T follicular helper cell (primary cell): ENCODE results near the gene CCDC50.

Experiments
- DNase-seq: peaks from one replicate; pipeline ENCODE4 v3.0.0-alpha.2; 2020; ENCODE audit warnings: low read depth

The CCDC50 gene

GRCh38 chr3:191350396-191351090, 21.3 kb downstream of the CCDC50 start:
- DNase-seq, result no peak

GRCh38 chr3:191352014-191352413, 22.8 kb downstream of the CCDC50 start:
- no peak for DNase-seq

- no peak for DNase-seq
Measured at GRCh38 chr3:191353022-191353777, 24.0 kb downstream of the CCDC50 start.

- no peak for DNase-seq
Measured at GRCh38 chr3:191355406-191355805, 26.2 kb downstream of the CCDC50 start.

- DNase-seq, result no peak
Measured at GRCh38 chr3:191356631-191357439, 27.6 kb downstream of the CCDC50 start.

- no peak for DNase-seq
Measured at GRCh38 chr3:191357909-191358308, 28.7 kb downstream of the CCDC50 start.

- no peak for DNase-seq
Measured at GRCh38 chr3:191358929-191359328, 29.7 kb downstream of the CCDC50 start.

- no peak for DNase-seq
Measured at GRCh38 chr3:191360620-191361019, 31.4 kb downstream of the CCDC50 start.

GRCh38 chr3:191361456-191361855, 32.3 kb downstream of the CCDC50 start:
- DNase-seq, result no peak

- DNase-seq, result no peak
Measured at GRCh38 chr3:191362037-191362436, 32.8 kb downstream of the CCDC50 start.

GRCh38 chr3:191362524-191363090, 33.4 kb downstream of the CCDC50 start:
- DNase-seq, result no peak

GRCh38 chr3:191363221-191363620, 34.0 kb downstream of the CCDC50 start:
- DNase-seq, result no peak

- DNase-seq, result no peak
Measured at GRCh38 chr3:191366675-191367074, 37.5 kb downstream of the CCDC50 start.

GRCh38 chr3:191368755-191369615, 39.8 kb downstream of the CCDC50 start:
- DNase-seq, result no peak

GRCh38 chr3:191369616-191370010, 40.4 kb downstream of the CCDC50 start:
- DNase-seq, result no peak

- DNase-seq, result no peak
Measured at GRCh38 chr3:191372122-191372521, 42.9 kb downstream of the CCDC50 start.

GRCh38 chr3:191373327-191373726, 44.1 kb downstream of the CCDC50 start:
- no peak for DNase-seq

GRCh38 chr3:191376516-191377141, 47.4 kb downstream of the CCDC50 start:
- DNase-seq, result no peak

- DNase-seq, result no peak
Measured at GRCh38 chr3:191378142-191378812, 49.1 kb downstream of the CCDC50 start.

GRCh38 chr3:191379446-191379845, 50.3 kb downstream of the CCDC50 start:
- DNase-seq, result no peak
